GM13976 (cell line): ENCODE data around the gene CD300LB.

Experiments
- DNase-seq: peaks from one replicate; pipeline ENCODE4 v3.0.0; 2012; ENCODE audit warnings: low spot score
- in situ Hi-C: fragments of 300-500 bp; cut with MboI; formaldehyde crosslinking; loops from one replicate; pipeline ENCODE4 v1.12.0; 2022; ENCODE audit warnings: low sequenced_read_pairs, mixed read lengths, inconsistent platforms; ENCODE audit not compliant: unreplicated experiment
- TF ChIP-seq, protein P1 (sequence below): IDR thresholded peaks from 2 replicates; pipeline ENCODE4 v1.5.1; 2012; ENCODE audit warnings: borderline replicate concordance, mild to moderate bottlenecking; ENCODE audit not compliant: insufficient read depth; ENCODE audit errors: extremely low read depth, missing control alignments, control extremely low read depth

The CD300LB gene

DNA sequence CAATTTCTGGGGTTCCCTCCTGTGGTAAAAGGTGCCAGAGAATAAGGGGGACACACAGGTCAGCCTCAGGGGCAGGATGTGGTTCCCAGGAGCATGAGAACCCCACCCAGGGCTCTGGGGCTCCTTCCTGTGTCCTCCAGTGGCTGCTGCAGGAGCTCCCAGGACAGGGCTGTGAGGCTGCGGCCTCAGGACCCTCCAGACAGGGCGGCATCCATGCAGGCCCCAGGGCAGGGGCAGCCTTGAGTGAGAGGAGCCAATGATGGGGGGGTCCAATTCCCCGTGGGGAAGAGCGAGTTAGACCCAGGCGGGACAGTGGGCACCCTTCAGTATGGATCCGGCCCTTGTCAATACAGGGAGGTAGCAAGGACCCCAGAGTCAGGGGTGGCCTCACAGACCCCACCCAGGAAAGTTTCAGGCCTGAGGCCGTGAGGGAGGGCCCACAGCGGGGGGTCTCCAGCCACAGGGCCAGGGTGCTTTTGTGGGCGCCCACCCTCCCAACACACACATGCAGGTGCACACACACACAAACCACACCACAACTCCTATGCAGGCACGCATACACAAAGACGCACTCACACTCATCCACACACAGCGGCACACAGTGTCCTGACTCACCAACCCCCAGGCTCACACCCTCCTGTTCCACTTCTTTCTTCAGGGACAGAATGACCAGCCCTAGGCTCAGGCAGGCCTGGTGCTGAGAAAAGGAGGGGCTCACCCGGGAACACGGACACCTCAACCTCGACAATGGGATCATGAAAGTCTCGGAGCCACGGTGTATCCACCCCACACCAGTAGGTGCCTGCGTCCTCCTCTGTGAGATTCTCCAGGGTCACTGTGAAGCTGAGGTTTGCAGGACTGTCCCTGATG lies 12.9 kb upstream of the CD300LB start:
- in situ Hi-C loops, result no loop called here
- DNase-seq, result no peak
- TF ChIP-seq, protein P1, sequence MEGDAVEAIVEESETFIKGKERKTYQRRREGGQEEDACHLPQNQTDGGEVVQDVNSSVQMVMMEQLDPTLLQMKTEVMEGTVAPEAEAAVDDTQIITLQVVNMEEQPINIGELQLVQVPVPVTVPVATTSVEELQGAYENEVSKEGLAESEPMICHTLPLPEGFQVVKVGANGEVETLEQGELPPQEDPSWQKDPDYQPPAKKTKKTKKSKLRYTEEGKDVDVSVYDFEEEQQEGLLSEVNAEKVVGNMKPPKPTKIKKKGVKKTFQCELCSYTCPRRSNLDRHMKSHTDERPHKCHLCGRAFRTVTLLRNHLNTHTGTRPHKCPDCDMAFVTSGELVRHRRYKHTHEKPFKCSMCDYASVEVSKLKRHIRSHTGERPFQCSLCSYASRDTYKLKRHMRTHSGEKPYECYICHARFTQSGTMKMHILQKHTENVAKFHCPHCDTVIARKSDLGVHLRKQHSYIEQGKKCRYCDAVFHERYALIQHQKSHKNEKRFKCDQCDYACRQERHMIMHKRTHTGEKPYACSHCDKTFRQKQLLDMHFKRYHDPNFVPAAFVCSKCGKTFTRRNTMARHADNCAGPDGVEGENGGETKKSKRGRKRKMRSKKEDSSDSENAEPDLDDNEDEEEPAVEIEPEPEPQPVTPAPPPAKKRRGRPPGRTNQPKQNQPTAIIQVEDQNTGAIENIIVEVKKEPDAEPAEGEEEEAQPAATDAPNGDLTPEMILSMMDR, result no peak

DNA sequence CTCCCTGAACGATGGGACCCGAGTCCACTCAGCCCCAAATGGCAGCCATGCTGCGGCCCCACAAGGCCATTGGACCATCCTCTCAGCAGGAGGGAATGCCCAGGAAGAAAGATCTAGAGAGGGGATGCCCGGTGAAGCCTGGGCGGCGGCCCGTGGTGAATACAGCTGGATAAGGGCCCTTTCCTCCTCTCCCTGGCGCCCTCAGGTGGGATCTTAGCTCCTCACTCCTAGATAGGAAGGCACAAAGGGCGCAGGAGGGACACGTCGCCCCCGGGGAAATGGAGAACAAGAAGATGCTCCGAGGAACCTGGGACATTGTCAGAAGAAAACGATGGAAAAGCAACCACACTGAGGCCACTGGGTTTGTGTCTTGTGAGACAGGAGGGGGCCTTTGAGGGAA lies 12.1 kb upstream of the CD300LB start:
- in situ Hi-C loops, result no loop called here
- DNase-seq, result no peak
- TF ChIP-seq, protein P1, result no peak

DNA sequence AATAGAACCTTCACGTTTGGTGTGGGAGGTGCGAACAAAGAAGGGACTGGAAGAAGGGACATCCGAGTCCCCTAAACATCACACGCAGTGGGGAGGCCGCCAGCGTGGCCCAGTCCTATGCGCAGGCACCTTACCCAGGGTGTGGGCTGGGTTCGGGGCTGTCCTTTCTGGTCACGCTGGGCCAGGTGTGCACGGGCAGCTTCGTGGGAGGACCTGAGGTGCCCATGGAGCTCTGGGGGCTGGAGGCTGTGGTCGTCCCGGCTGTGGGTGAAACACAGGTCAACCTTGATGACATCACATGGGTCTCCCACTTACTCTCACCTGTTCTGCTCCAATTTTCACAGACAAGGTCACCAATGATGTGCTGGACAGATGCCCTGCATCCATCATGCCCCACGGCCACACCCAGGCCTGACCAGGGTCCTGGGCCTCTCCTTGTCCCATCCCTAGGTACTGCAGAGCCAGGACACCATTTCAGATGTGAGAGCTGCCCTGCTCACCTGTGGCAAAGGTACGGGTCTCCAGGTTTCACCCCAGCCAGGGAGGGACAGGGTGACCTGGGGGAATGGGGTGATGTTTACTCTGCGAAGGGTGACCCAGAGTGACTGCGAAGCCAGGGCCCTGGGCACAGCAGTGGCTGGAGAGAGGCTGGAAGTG lies 11.6 kb upstream of the CD300LB start:
- DNase-seq, result no peak
- in situ Hi-C loops, result no loop called here
- TF ChIP-seq, protein P1, result no peak

DNA sequence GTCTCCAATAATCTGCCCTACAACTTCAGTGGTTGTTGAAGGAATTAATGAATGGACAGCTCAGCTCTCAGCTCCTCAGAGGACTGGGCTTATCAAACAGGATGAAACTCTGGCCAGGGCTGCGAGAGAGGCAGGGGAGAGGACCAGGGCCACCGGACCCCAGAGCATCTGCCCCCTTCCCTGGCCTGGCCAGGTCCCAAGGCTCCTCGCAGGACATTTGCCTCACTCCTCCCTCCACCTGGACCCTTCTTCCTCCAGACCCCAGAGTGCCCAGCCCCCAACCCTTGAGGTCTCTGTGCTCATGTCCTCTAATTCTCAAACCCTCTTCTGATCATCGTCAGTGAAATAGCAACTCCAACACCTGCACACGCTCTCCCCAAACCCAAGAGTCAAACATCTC lies 10.9 kb upstream of the CD300LB start:
- no peak for DNase-seq
- in situ Hi-C loops, result no loop called here
- TF ChIP-seq, protein P1, result no peak

DNA sequence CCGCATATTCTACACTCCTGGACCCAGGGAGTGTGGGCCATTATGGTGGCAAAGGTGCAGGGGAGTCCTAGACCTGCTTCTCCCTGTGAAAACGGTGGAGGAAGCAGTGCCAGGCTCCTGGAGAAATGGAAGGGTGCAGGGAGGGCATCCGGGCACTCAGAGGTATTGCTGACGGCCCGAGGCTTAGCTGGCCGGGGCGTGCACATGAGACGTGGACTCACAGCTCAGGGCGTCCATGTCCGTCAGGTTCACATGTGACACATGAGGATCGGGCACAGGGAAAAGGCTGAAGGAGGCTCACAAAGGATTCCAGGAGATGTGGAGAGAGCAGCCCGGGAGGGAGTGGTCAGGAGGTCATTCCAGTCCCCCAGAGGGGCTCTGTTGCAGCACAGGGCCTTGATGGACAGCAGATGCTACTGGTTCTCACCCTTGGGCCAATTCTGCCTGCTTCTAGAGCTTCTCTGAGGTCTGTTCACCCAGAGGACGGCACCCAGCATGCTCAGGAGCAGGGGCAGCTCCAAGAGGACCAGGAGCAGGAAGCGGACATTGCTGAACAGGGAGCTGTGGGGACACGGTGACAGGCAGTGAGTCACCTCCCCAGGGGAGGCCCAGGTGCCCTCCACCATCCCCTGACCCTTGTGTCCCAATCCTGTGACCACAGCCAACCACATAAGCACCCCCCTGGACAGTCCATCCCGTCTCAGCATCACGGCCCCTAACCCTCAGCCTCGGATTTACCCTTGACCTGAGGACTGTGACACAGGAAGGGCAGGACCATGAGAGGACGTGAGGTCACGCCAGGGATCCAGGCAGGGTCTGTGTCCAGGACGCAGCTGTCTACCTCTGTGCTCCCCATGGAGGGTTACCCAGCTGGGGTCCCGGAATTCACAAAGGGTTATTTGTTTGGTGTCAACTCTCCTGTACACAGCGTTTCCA lies 10.2 kb upstream of the CD300LB start:
- TF ChIP-seq, protein P1, result no peak
- in situ Hi-C loops, result no loop called here

DNA sequence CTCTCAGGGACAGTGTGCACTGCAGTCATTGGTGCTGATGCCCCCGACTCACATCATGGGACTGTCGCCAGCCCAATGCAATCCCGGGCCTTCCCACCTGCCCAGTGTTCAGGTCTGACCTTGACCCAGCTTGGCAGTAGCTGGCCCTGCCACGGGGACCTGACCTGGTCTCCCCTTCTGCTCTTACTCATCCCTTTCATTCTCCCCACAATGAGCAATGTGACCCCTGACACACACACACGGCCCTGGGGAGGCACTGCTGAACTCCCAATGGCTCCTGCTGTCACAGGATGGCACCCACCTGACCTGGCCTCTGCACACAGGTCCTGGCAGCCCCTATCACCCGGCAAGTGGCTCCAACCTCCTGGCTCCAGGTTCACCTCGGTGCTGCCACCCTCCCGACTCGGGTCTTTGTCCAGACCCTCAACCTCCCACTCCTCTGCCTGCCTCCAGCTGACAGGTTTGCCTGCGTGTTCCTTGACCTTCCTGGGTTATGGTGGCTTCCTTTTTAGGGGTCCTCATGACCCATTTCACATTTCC lies 8.1 kb upstream of the CD300LB start:
- DNase-seq, result no peak
- TF ChIP-seq, protein P1, result no peak
- in situ Hi-C loops, result no loop called here

More for the DNA sequence above, 10.2 kb upstream of the CD300LB start:
- no peak for DNase-seq
